K562 (cell line): ENCODE results near the gene ISYNA1. TPM values are rescaled to one million over a fixed set of nuclear protein-coding genes. Genes with fewer than 3 reads are reported as not detected.

Experiments
- ARID2 ChIP-seq: fragments of 450-650 bp; IDR thresholded peaks from 2 replicates; pipeline ENCODE4 v1.6.1; 2017; ENCODE audit warnings: antibody characterized with exemption, mild to moderate bottlenecking
- CBX5 ChIP-seq: IDR thresholded peaks from 2 replicates; pipeline ENCODE4 v1.6.1; 2014; ENCODE audit warnings: low read depth, borderline replicate concordance
- CBX8 ChIP-seq: fragments of 200-600 bp; sonication (generic); IDR thresholded peaks from 2 replicates; pipeline ENCODE4 v1.6.1; 2012; ENCODE audit warnings: borderline replicate concordance, mixed run types, low read depth, mild to moderate bottlenecking, moderate library complexity, mixed read lengths, low read length, control low read depth, inconsistent platforms; ENCODE audit not compliant: poor library complexity, severe bottlenecking; ENCODE audit errors: extremely low read depth
- CEBPG ChIP-seq, 3 experiments: fragments of 200-800 bp in 1 of 3; sonication (Bioruptor generic) in 1 of 3; sonication (generic) in 1 of 3; formaldehyde crosslinking in 1 of 3; IDR thresholded peaks in 2 of 3; conservative IDR thresholded peaks in 1 of 3; 2 replicates each; pipeline versions ENCODE4 v1.6.1 to v1.8.0; 2016 to 2022; ENCODE audit warnings: missing compliant biosample characterization in 2 of 3, missing genetic modification characterization in 2 of 3, mild to moderate bottlenecking in 1 of 3, missing genetic modification reagents in 1 of 3
- CREM ChIP-seq: IDR thresholded peaks from 2 replicates; pipeline ENCODE4 v1.6.1; 2014; ENCODE audit warnings: antibody characterized with exemption, low read depth
- JUND ChIP-seq, 2 experiments: IDR thresholded peaks; 2 replicates in 1 of 2; 3 replicates in 1 of 2; pipeline ENCODE4 v1.6.1; 2011; ENCODE audit warnings: borderline replicate concordance in 2 of 2, low read depth in 2 of 2, low read length in 2 of 2, improper control_type of control experiment in 1 of 2, missing biosample characterization in 1 of 2, missing genetic modification characterization in 1 of 2, missing genetic modification reagents in 1 of 2
- KAT2B ChIP-seq: IDR thresholded peaks from one replicate; pipeline ENCODE4 v1.6.1; 2012; ENCODE audit warnings: low read depth, mild to moderate bottlenecking, control low read depth, inconsistent platforms, low read length, moderate library complexity
- MTA3 ChIP-seq: fragments of 450-650 bp; formaldehyde crosslinking; IDR thresholded peaks from 2 replicates; pipeline ENCODE4 v1.6.1; 2017; ENCODE audit warnings: mild to moderate bottlenecking, borderline replicate concordance
- MXD1 ChIP-seq: fragments of 250-450 bp; sonication (Bioruptor Pico); IDR thresholded peaks from 2 replicates; pipeline ENCODE4 v1.8.0; 2021; ENCODE audit warnings: borderline replicate concordance, mild to moderate bottlenecking, moderate library complexity; ENCODE audit not compliant: poor library complexity, severe bottlenecking
- NELFE ChIP-seq: IDR thresholded peaks from 2 replicates; pipeline ENCODE4 v1.6.1; 2011; ENCODE audit warnings: mild to moderate bottlenecking; ENCODE audit not compliant: insufficient read depth, insufficient read length
- NFE2 ChIP-seq: IDR thresholded peaks from 2 replicates; pipeline ENCODE4 v1.6.1; 2014; ENCODE audit warnings: antibody characterized with exemption, low read depth
- NR2C1 ChIP-seq, 2 experiments: fragments of 450-650 bp; IDR thresholded peaks; 2 replicates each; pipeline ENCODE4 v1.6.1; 2017; ENCODE audit warnings: mild to moderate bottlenecking in 2 of 2, antibody characterized with exemption in 1 of 2, inconsistent platforms in 1 of 2, missing compliant biosample characterization in 1 of 2, missing genetic modification characterization in 1 of 2
- NR2F6 ChIP-seq: fragments of 450-650 bp; formaldehyde crosslinking; IDR thresholded peaks from 2 replicates; pipeline ENCODE4 v1.4.0; 2020; ENCODE audit warnings: mild to moderate bottlenecking
- RBM25 ChIP-seq: fragments of 200-400 bp; formaldehyde crosslinking; IDR thresholded peaks from 2 replicates; pipeline ENCODE4 v1.6.1; 2018; ENCODE audit warnings: low read length, low read depth, moderate library complexity; ENCODE audit not compliant: severe bottlenecking
- RFX1 ChIP-seq: fragments of 450-650 bp; IDR thresholded peaks from 2 replicates; pipeline ENCODE4 v1.6.1; 2016; ENCODE audit warnings: mild to moderate bottlenecking, moderate library complexity
- RFX5 ChIP-seq: IDR thresholded peaks from 2 replicates; pipeline ENCODE4 v1.6.1; 2011; ENCODE audit warnings: low read depth, mild to moderate bottlenecking, improper control_type of control experiment, low read length
- SMARCB1 ChIP-seq: IDR thresholded peaks from 2 replicates; pipeline ENCODE4 v1.6.1; 2011; ENCODE audit warnings: improper control_type of control experiment, low read depth; ENCODE audit not compliant: insufficient read length
- SMARCC2 ChIP-seq: fragments of 450-650 bp; IDR thresholded peaks from 2 replicates; pipeline ENCODE4 v1.6.1; 2017; ENCODE audit warnings: antibody characterized with exemption, moderate library complexity, mild to moderate bottlenecking, low read depth
- SP1 ChIP-seq: sonication (generic); formaldehyde crosslinking; IDR thresholded peaks from 2 replicates; pipeline ENCODE4 v1.8.1; 2022; ENCODE audit warnings: mild to moderate bottlenecking, missing genetic modification reagents
- SREBF1 ChIP-seq: fragments of 150-350 bp; IDR thresholded peaks from 2 replicates; pipeline ENCODE4 v1.6.1; 2014; ENCODE audit warnings: antibody characterized with exemption, low read depth, low read length, borderline replicate concordance
- XRCC3 ChIP-seq: fragments of 450-650 bp; IDR thresholded peaks from 2 replicates; pipeline ENCODE4 v1.6.1; 2017; ENCODE audit warnings: mild to moderate bottlenecking, moderate library complexity
- ZC3H8 ChIP-seq: fragments of 450-650 bp; IDR thresholded peaks from 2 replicates; pipeline ENCODE4 v1.6.1; 2017
- ZNF324 ChIP-seq: fragments of 250-450 bp; sonication (Bioruptor Pico); IDR thresholded peaks from 2 replicates; pipeline ENCODE4 v1.4.0; 2020; ENCODE audit warnings: mild to moderate bottlenecking
- ZNF408 ChIP-seq: fragments of 250-450 bp; sonication (Bioruptor Pico); IDR thresholded peaks from 2 replicates; pipeline ENCODE4 v1.4.0; 2020; ENCODE audit warnings: low read depth, mild to moderate bottlenecking, moderate library complexity
- ZSCAN32 ChIP-seq: fragments of 450-650 bp; formaldehyde crosslinking; IDR thresholded peaks from 2 replicates; pipeline ENCODE4 v1.4.0; 2020; ENCODE audit warnings: mild to moderate bottlenecking, moderate library complexity
- polyA plus RNA-seq, 8 experiments: library from polyadenylated mRNA; depleted of rRNA in 4 of 8; stranded (reverse) in 5 of 8; unstranded in 3 of 8; fragments of >200 nt; fragmentation: Nextera tagmentation in 2 of 8; fragmentation: Illumina TruSeq in 1 of 8; extraction: Ambion mirVana in 2 of 8; extraction: Trizol in 1 of 8; gene quantifications; 2 replicates each; pipeline versions ENCODE4 v1.2.1 to v1.2.3, GENCODE V29; 2011 to 2014; ENCODE audit warnings: inconsistent platforms in 1 of 8, missing spikeins in 1 of 8
- total RNA-seq, 7 experiments: library from RNA; depleted of rRNA in 6 of 7; stranded (reverse); fragments of >200 nt in 6 of 7; fragmentation: Illumina TruSeq in 2 of 7; extraction: Trizol in 2 of 7; gene quantifications; 2 replicates each; pipeline versions ENCODE4 v1.2.1 to v1.2.3, GENCODE V29; 2011 to 2021; ENCODE audit warnings: low replicate concordance in 1 of 7
- TF ChIP-seq, protein P1 (sequence below): fragments of 450-650 bp; formaldehyde crosslinking; IDR thresholded peaks from 2 replicates; pipeline ENCODE4 v1.4.0; 2022; ENCODE audit warnings: mild to moderate bottlenecking, moderate library complexity
- TF ChIP-seq, protein P2 (sequence below): sonication (generic); formaldehyde crosslinking; IDR thresholded peaks from 2 replicates; pipeline ENCODE4 v1.8.0; 2022; ENCODE audit warnings: missing genetic modification reagents, mild to moderate bottlenecking, moderate library complexity, borderline replicate concordance

ISYNA1 gene
- total and polyA plus RNA-seq, 9 of the 15 experiments (the other 6 are each of a cell fraction or from before 2014, with no cell fraction given) = 21.8 to 460 (median 93.2) TPM

DNA sequence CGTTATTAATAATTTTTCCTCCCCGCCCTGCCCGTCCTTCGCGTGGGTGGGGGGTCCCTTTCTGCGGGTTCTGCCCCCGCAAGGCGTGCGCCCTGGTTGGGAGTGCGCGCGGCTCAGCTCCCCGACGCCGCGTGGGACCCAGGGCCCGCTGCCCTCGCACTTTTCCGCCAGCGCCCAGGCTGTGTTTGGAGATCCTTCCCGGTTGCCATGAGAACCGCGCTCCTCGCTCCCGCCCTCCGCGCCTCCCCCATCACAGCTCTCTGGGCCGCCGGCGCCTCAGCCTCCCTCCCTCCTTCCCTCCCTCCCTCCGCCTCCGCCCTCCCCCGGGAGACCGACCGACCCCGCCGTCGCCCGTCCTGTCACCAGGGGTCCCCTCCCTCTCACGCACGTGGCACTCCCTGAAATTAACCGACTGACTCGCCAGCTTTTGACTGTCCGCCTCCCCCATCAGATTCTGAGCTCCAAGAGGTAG is 21.1 kb downstream of the ISYNA1 start (continued):
- TF ChIP-seq SMARCB1 (no peak), SP1 (CRISPR knock-in tag) (peak; percentile 2; the same call in 1 of the 2 replicates), NR2F6 (CRISPR knock-in tag) (no peak), CEBPG (CRISPR knock-in tag; IDR thresholded peaks at IDR 0.05) (no peak), CEBPG (tag; conservative IDR thresholded peaks at IDR 0.05 in 1 of 2, IDR thresholded peaks at IDR 0.05 in 1 of 2) (no peak), CBX5 (no peak), NFE2 (no peak; the same call in 1 of the 2 replicates), NR2C1 (IDR thresholded peaks at IDR 0.05) (no peak), NR2C1 (tag; IDR thresholded peaks at IDR 0.05) (no peak), ARID2 (no peak), RBM25 (no peak), MTA3 (no peak; the same call in 1 of the 2 replicates), NELFE (no peak), CREM (peak; percentile 33), ZSCAN32 (no peak), RFX5 (no peak), SREBF1 (no peak), KAT2B (no peak), SMARCC2 (no peak), XRCC3 (no peak), CBX8 (no peak), MXD1 (no peak), ZNF408 (CRISPR knock-in tag) (no peak), ZC3H8 (no peak), RFX1 (peak; percentile 95), JUND (IDR thresholded peaks at IDR 0.05; ENCODE audit: borderline replicate concordance, low read depth, low read length) (peak; percentile 31; the same call in 1 of the 2 replicates), JUND (tag; IDR thresholded peaks at IDR 0.05; ENCODE audit: borderline replicate concordance, low read depth, low read length) (no peak), ZNF324 (CRISPR knock-in tag) (no peak)
- TF ChIP-seq, protein P1, sequence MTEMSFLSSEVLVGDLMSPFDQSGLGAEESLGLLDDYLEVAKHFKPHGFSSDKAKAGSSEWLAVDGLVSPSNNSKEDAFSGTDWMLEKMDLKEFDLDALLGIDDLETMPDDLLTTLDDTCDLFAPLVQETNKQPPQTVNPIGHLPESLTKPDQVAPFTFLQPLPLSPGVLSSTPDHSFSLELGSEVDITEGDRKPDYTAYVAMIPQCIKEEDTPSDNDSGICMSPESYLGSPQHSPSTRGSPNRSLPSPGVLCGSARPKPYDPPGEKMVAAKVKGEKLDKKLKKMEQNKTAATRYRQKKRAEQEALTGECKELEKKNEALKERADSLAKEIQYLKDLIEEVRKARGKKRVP = no peak; the same call in 1 of the 2 replicates
- TF ChIP-seq, protein P2, sequence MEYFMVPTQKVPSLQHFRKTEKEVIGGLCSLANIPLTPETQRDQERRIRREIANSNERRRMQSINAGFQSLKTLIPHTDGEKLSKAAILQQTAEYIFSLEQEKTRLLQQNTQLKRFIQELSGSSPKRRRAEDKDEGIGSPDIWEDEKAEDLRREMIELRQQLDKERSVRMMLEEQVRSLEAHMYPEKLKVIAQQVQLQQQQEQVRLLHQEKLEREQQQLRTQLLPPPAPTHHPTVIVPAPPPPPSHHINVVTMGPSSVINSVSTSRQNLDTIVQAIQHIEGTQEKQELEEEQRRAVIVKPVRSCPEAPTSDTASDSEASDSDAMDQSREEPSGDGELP (CRISPR knock-in tag) = peak; percentile 66
